MM.1S (cell line): ENCODE measurements around the gene RIPOR3.

Experiments
- CTCF ChIP-seq: fragments of 300-600 bp; sonication (generic); IDR thresholded peaks from 2 replicates; pipeline ENCODE4 v1.5.1; 2016; ENCODE audit warnings: antibody characterized with exemption, low read length, mixed read lengths
- EZH2 ChIP-seq: fragments of 300-600 bp; sonication (generic); optimal IDR thresholded peaks from 2 replicates; pipeline ENCODE3; 2017; ENCODE audit warnings: low read depth, mild to moderate bottlenecking, antibody characterized with exemption, low read length, mixed read lengths

- TF ChIP-seq CTCF, result no peak
- no peak for TF ChIP-seq EZH2
Observed at GRCh38 chr20:50578778-50579165, 112.6 kb downstream of the RIPOR3 start.
